ENCODE results near the gene MPND.

MPND gene

DNA sequence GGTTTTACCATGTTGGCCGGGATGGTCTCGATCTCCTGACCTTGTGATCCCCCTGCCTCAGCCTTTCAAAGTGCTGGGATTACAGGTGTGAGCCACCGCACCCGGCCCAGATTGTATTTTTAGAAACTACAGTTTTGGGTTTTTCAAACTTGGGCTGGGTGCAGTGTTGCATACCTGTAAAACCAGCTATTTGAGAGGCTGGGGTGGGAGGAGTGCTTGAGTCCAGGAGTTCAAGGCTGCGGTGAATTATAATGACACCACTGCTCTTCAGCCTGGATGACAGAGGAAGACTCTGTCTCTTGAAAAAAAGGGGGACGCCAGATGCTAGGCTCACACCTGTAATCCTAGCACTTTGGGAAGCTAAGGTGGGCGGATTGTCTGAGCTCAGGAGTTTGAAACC, 63.3 kb downstream of the MPND start:
- TF ChIP-seq ARNTL (CRISPR knock-in tag; IDR thresholded peaks at IDR 0.05; ENCODE audit: borderline replicate concordance, low read depth), result no peak
- TF ChIP-seq, protein P1, sequence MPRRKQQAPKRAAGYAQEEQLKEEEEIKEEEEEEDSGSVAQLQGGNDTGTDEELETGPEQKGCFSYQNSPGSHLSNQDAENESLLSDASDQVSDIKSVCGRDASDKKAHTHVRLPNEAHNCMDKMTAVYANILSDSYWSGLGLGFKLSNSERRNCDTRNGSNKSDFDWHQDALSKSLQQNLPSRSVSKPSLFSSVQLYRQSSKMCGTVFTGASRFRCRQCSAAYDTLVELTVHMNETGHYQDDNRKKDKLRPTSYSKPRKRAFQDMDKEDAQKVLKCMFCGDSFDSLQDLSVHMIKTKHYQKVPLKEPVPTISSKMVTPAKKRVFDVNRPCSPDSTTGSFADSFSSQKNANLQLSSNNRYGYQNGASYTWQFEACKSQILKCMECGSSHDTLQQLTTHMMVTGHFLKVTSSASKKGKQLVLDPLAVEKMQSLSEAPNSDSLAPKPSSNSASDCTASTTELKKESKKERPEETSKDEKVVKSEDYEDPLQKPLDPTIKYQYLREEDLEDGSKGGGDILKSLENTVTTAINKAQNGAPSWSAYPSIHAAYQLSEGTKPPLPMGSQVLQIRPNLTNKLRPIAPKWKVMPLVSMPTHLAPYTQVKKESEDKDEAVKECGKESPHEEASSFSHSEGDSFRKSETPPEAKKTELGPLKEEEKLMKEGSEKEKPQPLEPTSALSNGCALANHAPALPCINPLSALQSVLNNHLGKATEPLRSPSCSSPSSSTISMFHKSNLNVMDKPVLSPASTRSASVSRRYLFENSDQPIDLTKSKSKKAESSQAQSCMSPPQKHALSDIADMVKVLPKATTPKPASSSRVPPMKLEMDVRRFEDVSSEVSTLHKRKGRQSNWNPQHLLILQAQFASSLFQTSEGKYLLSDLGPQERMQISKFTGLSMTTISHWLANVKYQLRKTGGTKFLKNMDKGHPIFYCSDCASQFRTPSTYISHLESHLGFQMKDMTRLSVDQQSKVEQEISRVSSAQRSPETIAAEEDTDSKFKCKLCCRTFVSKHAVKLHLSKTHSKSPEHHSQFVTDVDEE (CRISPR knock-in tag; IDR thresholded peaks at IDR 0.05), result no peak
- TF ChIP-seq GLIS3 (CRISPR knock-in tag; IDR thresholded peaks at IDR 0.05), result no peak
- TF ChIP-seq, protein P2, sequence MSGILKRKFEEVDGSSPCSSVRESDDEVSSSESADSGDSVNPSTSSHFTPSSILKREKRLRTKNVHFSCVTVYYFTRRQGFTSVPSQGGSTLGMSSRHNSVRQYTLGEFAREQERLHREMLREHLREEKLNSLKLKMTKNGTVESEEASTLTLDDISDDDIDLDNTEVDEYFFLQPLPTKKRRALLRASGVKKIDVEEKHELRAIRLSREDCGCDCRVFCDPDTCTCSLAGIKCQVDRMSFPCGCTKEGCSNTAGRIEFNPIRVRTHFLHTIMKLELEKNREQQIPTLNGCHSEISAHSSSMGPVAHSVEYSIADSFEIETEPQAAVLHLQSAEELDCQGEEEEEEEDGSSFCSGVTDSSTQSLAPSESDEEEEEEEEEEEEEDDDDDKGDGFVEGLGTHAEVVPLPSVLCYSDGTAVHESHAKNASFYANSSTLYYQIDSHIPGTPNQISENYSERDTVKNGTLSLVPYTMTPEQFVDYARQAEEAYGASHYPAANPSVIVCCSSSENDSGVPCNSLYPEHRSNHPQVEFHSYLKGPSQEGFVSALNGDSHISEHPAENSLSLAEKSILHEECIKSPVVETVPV (CRISPR knock-in tag; IDR thresholded peaks at IDR 0.05), result no peak
- no peak for TF ChIP-seq TCF4 (CRISPR knock-in tag; IDR thresholded peaks at IDR 0.05; ENCODE audit: borderline replicate concordance)
- TF ChIP-seq ZNF70 (CRISPR knock-in tag; IDR thresholded peaks at IDR 0.05), result no peak
- no peak for TF ChIP-seq SNAI2 (CRISPR knock-in tag; IDR thresholded peaks at IDR 0.05)
- no peak for TF ChIP-seq ZNF565 (CRISPR knock-in tag; conservative IDR thresholded peaks at IDR 0.05; ENCODE audit: low read depth)
- no peak for TF ChIP-seq OSR1 (CRISPR knock-in tag; IDR thresholded peaks at IDR 0.05)
- no peak for TF ChIP-seq CSDC2 (CRISPR knock-in tag; IDR thresholded peaks at IDR 0.05)
- TF ChIP-seq ZFP3 (CRISPR knock-in tag; IDR thresholded peaks at IDR 0.05), result no peak
- TF ChIP-seq, protein P3, sequence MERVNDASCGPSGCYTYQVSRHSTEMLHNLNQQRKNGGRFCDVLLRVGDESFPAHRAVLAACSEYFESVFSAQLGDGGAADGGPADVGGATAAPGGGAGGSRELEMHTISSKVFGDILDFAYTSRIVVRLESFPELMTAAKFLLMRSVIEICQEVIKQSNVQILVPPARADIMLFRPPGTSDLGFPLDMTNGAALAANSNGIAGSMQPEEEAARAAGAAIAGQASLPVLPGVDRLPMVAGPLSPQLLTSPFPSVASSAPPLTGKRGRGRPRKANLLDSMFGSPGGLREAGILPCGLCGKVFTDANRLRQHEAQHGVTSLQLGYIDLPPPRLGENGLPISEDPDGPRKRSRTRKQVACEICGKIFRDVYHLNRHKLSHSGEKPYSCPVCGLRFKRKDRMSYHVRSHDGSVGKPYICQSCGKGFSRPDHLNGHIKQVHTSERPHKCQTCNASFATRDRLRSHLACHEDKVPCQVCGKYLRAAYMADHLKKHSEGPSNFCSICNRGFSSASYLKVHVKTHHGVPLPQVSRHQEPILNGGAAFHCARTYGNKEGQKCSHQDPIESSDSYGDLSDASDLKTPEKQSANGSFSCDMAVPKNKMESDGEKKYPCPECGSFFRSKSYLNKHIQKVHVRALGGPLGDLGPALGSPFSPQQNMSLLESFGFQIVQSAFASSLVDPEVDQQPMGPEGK (CRISPR knock-in tag; IDR thresholded peaks at IDR 0.05; ENCODE audit: borderline replicate concordance), result no peak
- TF ChIP-seq RARB (CRISPR knock-in tag; IDR thresholded peaks at IDR 0.05), result no peak
- no peak for TF ChIP-seq BACH2 (CRISPR knock-in tag; IDR thresholded peaks at IDR 0.05; ENCODE audit: borderline replicate concordance)
- no peak for TF ChIP-seq TOX (CRISPR knock-in tag; IDR thresholded peaks at IDR 0.05; ENCODE audit: borderline replicate concordance)
- TF ChIP-seq PPARA (CRISPR knock-in tag; IDR thresholded peaks at IDR 0.05; ENCODE audit: borderline replicate concordance), result no peak
- TF ChIP-seq ISL1 (CRISPR knock-in tag; IDR thresholded peaks at IDR 0.05), result no peak
- TF ChIP-seq ZC3H10 (CRISPR knock-in tag; IDR thresholded peaks at IDR 0.05), result no peak
- no peak for TF ChIP-seq ZFP30 (CRISPR knock-in tag; IDR thresholded peaks at IDR 0.05)
- no peak for ATAC-seq

DNA sequence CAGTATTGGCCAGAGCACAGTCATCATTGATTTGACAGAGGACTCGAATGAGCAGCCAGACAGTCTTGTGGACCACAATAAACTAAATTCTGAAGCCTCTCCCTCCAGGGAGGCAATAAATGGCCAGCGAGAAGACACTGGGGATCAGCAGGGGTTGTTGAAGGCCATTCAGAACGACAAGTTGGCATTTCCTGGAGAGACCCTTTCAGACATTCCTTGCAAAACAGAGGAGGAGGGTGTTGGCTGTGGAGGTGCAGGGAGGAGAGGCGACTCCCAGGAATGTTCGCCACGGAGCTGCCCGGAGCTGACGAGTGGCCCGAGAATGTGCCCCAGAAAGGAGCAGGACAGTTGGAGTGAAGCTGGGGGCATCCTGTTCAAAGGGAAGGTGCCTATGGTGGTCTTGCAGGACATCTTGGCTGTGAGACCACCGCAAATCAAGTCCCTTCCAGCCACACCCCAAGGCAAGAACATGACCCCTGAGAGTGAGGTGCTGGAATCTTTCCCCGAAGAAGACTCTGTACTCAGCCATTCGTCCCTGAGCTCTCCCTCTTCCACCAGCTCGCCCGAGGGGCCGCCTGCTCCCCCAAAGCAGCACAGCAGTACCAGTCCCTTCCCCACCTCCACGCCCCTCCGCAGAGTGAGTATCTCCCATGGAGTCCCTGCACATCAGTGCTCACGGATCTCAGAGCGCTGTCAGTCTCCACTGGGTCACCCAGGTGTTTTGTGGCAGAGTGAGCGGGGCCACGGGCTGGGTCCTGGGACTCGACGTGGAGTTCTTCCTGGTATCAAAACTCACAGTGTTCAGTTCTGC, 66.0 kb downstream of the MPND start:
- ATAC-seq, result no peak
- TF ChIP-seq ZNF565 (CRISPR knock-in tag; conservative IDR thresholded peaks at IDR 0.05; ENCODE audit: low read depth), result no peak
- TF ChIP-seq TCF4 (CRISPR knock-in tag; IDR thresholded peaks at IDR 0.05; ENCODE audit: borderline replicate concordance), result no peak
- TF ChIP-seq PPARA (CRISPR knock-in tag; IDR thresholded peaks at IDR 0.05; ENCODE audit: borderline replicate concordance), result no peak
- TF ChIP-seq CSDC2 (CRISPR knock-in tag; IDR thresholded peaks at IDR 0.05), result no peak
- TF ChIP-seq RARB (CRISPR knock-in tag; IDR thresholded peaks at IDR 0.05), result no peak
- TF ChIP-seq, protein P3 (CRISPR knock-in tag; IDR thresholded peaks at IDR 0.05; ENCODE audit: borderline replicate concordance), result no peak
- TF ChIP-seq, protein P4, sequence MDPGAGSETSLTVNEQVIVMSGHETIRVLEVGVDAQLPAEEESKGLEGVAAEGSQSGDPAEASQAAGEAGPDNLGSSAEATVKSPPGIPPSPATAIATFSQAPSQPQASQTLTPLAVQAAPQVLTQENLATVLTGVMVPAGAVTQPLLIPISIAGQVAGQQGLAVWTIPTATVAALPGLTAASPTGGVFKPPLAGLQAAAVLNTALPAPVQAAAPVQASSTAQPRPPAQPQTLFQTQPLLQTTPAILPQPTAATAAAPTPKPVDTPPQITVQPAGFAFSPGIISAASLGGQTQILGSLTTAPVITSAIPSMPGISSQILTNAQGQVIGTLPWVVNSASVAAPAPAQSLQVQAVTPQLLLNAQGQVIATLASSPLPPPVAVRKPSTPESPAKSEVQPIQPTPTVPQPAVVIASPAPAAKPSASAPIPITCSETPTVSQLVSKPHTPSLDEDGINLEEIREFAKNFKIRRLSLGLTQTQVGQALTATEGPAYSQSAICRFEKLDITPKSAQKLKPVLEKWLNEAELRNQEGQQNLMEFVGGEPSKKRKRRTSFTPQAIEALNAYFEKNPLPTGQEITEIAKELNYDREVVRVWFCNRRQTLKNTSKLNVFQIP (CRISPR knock-in tag; IDR thresholded peaks at IDR 0.05; ENCODE audit: borderline replicate concordance, low read depth), result no peak
- no peak for TF ChIP-seq ZC3H10 (CRISPR knock-in tag; IDR thresholded peaks at IDR 0.05)
- no peak for TF ChIP-seq TOX (CRISPR knock-in tag; IDR thresholded peaks at IDR 0.05; ENCODE audit: borderline replicate concordance)
- no peak for TF ChIP-seq ZNF70 (CRISPR knock-in tag; IDR thresholded peaks at IDR 0.05)
- TF ChIP-seq, protein P1 (CRISPR knock-in tag; IDR thresholded peaks at IDR 0.05), result no peak
